HEK293 (cell line): ENCODE data around the gene RPL15.
"Not testable (repeated sequence)": the region's sequence is repeated elsewhere in the genome, so short reads cannot be mapped to it uniquely, and the experiment has no call there.

Source experiments
- CTCF ChIP-seq: fragments of 450-650 bp; formaldehyde crosslinking; IDR thresholded peaks from 2 replicates; pipeline ENCODE4 v1.5.1; 2016; ENCODE audit warnings: missing biosample characterization, missing genetic modification characterization
- ZNF121 ChIP-seq: fragments of 450-650 bp; formaldehyde crosslinking; IDR thresholded peaks from 2 replicates; pipeline ENCODE4 v1.5.1; 2016; ENCODE audit warnings: missing biosample characterization, missing genetic modification characterization
- ZNF19 ChIP-seq: fragments of 450-650 bp; formaldehyde crosslinking; IDR thresholded peaks from 2 replicates; pipeline ENCODE4; 2016; ENCODE audit warnings: missing biosample characterization, missing genetic modification characterization, low read depth
- ZNF610 ChIP-seq: fragments of 450-650 bp; formaldehyde crosslinking; IDR thresholded peaks from 2 replicates; pipeline ENCODE4 v1.5.1; 2016; ENCODE audit warnings: missing biosample characterization, missing genetic modification characterization, borderline replicate concordance
- TF ChIP-seq, protein P1 (sequence below): IDR thresholded peaks from 2 replicates; pipeline ENCODE4 v1.6.1; 2011; ENCODE audit warnings: mild to moderate bottlenecking, low read depth, low read length, borderline replicate concordance
- TF ChIP-seq, protein P2 (sequence below): sonication (generic); formaldehyde crosslinking; IDR thresholded peaks from 2 replicates; pipeline ENCODE4 v1.8.1; 2022; ENCODE audit warnings: mild to moderate bottlenecking, moderate library complexity, missing genetic modification reagents

- not testable (repeated sequence) for TF ChIP-seq ZNF121 (tag by site-specific recombination); ZNF610 (tag by site-specific recombination); CTCF; ZNF19 (tag by site-specific recombination)
- TF ChIP-seq, protein P1, sequence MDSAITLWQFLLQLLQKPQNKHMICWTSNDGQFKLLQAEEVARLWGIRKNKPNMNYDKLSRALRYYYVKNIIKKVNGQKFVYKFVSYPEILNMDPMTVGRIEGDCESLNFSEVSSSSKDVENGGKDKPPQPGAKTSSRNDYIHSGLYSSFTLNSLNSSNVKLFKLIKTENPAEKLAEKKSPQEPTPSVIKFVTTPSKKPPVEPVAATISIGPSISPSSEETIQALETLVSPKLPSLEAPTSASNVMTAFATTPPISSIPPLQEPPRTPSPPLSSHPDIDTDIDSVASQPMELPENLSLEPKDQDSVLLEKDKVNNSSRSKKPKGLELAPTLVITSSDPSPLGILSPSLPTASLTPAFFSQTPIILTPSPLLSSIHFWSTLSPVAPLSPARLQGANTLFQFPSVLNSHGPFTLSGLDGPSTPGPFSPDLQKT, result not testable (repeated sequence)
- TF ChIP-seq, protein P2, sequence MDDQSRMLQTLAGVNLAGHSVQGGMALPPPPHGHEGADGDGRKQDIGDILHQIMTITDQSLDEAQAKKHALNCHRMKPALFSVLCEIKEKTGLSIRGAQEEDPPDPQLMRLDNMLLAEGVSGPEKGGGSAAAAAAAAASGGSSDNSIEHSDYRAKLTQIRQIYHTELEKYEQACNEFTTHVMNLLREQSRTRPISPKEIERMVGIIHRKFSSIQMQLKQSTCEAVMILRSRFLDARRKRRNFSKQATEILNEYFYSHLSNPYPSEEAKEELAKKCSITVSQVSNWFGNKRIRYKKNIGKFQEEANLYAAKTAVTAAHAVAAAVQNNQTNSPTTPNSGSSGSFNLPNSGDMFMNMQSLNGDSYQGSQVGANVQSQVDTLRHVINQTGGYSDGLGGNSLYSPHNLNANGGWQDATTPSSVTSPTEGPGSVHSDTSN (CRISPR knock-in tag), result not testable (repeated sequence)
Measured at GRCh38 chr3:23881993-23882392, 34.9 kb upstream of the RPL15 start.
